HG03342 (cell line): Measurements from ENCODE around the gene TSHZ3.

Experiments
- ATAC-seq: cut with Tn5 transposase; IDR thresholded peaks from one replicate; pipeline ENCODE4 v1.9.1; 2021; ENCODE audit warnings: mild to moderate bottlenecking, moderate library complexity; ENCODE audit not compliant: unreplicated experiment

The TSHZ3 gene, protein sequence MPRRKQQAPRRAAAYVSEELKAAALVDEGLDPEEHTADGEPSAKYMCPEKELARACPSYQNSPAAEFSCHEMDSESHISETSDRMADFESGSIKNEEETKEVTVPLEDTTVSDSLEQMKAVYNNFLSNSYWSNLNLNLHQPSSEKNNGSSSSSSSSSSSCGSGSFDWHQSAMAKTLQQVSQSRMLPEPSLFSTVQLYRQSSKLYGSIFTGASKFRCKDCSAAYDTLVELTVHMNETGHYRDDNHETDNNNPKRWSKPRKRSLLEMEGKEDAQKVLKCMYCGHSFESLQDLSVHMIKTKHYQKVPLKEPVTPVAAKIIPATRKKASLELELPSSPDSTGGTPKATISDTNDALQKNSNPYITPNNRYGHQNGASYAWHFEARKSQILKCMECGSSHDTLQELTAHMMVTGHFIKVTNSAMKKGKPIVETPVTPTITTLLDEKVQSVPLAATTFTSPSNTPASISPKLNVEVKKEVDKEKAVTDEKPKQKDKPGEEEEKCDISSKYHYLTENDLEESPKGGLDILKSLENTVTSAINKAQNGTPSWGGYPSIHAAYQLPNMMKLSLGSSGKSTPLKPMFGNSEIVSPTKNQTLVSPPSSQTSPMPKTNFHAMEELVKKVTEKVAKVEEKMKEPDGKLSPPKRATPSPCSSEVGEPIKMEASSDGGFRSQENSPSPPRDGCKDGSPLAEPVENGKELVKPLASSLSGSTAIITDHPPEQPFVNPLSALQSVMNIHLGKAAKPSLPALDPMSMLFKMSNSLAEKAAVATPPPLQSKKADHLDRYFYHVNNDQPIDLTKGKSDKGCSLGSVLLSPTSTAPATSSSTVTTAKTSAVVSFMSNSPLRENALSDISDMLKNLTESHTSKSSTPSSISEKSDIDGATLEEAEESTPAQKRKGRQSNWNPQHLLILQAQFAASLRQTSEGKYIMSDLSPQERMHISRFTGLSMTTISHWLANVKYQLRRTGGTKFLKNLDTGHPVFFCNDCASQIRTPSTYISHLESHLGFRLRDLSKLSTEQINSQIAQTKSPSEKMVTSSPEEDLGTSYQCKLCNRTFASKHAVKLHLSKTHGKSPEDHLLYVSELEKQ

DNA sequence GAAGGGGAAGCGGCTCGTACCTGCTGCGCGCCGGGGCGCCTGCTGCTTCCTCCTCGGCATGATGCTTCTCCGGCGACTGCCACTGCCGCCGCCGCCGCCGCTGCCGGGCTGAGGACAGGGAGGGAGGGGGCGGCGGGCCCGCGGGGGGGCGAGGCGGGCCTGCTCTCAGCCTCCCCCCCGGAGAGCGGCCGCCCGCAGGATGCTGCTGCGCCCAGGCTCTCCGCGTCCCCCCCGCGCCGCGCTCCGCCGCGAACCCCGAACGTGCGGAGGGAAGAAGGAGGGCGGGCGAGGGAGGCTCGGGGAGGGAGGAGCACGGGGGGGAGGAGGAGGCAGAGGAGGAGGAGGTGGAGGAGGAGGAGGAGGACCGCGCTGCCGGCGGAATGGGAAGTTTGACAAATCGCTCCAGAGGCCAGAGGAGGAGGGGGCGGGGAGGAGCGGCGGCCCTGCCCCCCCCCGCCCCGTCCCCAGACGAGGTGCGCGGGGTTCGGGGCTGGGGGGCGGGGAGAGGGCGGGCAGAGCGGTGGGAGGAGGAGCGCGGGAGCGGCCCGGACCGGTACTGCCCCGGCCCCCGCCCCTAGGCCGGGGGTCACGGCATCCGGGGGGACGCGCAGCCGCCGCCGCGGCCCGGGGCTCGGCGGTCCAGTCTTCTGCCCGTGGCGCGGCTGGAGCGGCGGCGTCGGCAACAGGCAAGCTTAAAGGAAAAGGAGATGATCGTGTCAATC is at the start of gene TSHZ3:
Gene TSHZ3, minus strand, starts transcription at position 277 of the 722 bp plus-strand sequence. Its CDS starts 217 bp downstream, at position 60.
- ATAC-seq, result no peak

DNA sequence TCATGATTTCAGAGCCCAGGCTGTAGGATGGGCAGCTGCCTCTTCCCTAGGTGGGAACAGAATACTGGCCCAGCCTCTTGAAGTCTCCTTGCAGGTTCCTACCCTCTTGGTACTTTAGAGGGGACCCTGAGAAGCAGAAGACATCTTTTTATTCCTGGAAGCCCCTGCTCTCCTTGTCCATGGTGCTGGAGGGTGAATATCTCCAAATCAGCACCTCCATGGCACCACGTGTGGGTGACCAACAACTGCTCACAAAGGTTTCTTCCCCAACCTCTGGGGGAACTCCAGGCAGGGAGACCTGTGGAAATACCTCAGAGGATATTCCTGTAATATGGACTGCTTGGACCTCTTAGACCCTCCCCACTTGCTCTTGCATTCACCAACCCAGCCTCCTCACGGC is 48.1 kb upstream of the TSHZ3 start:
- ATAC-seq, result no peak

DNA sequence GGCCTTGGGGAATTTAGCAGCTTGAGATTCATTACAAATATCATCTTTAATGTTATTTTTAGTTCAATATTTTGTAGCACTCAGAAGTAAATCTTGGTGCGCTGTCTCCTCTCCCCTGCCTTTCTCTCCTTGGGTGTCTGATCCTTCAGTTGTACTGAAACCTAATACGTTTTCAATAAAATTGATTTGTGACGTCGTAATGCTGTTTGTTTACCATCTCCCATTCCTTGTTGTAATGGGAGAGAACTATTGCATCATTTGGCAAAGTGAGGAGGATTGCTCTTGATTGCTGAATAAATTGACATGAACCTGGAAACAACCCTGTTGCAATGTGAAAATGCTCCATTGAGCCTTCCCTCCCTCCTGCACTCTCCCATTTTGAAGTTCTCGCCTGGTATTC is 43.2 kb upstream of the TSHZ3 start:
- no peak for ATAC-seq

DNA sequence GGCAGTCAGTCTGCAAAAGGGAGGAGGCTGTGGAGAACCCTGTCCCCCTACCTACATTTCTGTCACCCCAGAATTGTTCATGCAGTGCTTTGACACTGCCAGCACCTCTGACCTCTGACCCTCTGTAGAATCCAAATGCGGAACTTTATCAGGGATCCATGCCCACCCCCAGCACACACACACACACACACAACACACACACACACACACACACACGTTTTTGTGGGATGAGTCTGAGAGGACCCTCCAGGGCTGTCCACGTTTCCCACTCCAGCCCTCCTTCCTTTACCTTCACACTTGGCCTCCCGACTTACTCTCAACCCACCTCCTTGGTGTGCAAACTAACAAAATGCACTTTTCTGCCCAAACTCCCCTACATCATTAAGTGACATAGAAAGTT is 42.3 kb upstream of the TSHZ3 start:
- no peak for ATAC-seq

DNA sequence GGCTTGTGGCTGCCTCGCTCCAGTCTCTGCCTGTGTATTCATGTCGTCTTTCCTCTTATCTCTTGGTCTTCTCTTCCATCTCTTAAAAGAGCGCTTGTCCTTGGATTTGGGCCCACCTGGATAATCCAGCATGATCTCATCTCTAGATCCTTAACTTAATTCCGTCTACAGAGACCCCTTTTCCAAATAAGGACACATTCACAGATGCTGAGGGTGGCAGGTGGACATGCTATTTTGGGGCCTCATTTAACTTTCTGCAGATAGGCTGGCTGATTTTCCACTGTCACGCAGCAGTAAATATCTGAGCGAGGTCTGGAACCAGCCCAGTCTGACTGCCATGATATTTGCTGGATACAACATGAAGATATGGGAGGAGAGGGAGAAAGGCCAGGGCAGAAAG is 41.5 kb upstream of the TSHZ3 start:
- no peak for ATAC-seq

DNA sequence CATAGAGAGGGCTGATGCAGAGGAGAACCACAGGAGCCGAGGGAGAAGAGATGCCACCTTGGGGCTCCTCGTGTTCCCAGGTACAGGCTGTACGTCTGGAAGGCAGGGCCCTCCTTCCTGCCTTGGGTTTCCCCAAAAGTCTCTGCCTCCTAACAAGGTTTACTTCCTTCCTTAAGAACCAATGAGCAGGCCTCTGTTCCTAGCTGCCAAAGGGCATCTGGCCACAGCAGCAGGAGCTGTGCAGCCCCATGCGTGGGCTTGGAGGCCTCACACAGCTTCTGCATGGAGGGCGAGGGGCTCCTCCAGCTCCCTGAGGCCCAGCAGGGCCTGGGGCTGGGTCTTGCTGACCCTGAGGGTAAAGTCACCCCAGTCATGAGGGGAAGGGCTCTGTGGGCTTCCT is 40.6 kb upstream of the TSHZ3 start:
- no peak for ATAC-seq

DNA sequence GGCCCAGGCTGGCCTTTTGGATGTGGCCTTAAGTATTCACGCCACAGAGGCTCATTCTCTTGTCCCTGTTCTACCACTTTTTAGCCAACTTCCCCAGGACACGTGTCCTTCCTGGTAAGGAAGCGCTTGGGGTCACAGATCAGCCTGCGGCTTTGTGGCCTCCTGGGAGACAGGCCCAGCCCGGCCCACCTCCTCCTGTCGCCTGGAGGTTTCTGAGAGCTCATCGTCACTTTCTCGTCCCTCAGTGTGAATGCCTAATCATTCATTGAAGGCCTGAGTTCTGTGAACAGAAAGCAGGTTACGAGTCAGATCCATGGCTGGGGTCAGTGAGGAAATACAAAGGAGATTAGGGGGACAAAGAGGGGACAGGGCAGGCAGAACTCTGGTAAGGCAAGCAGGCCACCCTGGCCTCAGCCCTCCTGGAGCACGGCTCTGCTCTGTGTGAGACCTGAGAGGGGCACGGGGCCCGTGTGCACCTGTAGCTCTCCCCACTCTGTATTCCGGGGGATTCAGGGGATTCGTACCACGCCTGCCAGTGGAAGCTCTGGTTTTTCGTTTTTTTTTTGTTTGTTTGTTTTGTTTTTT is 38.6 kb upstream of the TSHZ3 start:
- no peak for ATAC-seq

DNA sequence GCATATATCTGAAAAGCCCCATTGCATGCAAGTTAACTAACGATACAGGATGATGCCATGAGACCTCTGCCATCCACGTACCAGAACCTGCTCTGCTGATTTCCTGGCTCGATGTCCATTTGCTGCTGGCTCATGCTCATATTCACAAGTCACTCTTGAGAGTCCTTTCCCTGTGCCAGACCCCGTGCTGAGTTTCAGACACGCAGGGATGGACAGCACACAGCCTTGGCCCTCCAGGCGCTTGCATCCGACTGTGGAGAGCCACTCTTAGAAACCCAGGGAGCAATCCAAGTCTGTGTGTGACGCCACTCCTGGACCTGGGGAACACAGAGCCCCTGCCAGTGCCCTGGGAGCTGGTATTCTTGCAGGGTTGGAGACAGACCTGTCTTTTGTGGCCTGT is 37.6 kb upstream of the TSHZ3 start:
- no peak for ATAC-seq

DNA sequence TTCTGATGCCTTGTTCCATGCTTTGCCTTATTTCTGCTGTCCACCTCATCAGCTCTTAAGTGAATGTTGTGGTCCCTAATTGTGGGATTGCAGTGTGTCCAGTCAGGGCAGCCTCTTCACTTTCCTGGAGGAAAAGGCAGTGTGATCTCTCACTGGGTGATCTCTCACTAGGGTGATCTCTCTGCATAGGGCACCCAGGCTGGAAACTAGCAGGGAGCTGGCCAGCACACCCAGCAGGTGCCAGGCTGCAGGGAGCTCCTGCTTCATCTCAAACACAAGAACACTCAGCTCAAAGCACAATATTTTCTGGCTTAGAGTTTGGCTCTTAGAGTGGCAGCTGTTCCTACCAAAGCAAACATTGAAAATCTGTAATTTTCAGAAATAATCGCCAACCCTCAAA is 36.5 kb upstream of the TSHZ3 start:
- ATAC-seq, result no peak

DNA sequence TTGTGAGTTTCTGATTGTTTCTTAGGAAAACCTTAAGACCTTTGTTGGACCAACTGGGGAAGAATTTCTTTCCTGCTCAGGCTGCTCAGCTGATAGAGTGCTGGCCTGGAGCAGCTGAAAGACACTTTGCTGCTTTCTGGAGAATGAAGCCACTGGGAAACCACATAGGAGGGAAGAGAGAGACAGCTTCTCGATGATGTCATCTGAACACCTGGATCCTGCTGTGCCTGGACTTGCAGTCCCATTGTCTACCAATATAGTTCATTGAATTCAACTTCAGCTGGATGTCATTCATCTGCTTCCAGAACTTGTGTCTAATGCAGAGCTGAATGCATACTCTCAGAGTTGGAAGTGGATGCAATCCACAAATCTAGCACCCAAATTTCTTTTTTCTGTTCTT is 34.3 kb upstream of the TSHZ3 start:
- ATAC-seq, result no peak

DNA sequence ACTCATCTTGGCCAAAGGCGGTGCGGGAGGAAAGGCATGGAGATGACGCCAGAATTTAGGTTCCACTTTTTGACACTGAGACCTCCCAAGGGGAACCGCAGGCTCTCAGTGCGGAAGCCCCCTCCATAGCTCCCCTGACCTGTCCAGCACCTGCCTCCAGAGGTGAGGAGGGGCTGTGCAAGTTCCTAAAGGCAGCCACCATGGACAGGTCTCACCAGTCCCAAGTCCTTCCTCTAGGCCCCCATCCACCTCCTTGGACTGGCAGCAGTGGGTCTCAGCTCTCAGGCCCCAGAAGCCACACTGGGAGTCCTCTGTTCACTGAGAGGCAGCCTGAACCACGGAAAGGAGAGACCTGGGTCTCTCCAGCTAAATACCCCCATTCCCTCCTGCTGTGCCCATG is 31.6 kb upstream of the TSHZ3 start:
- ATAC-seq, result no peak

DNA sequence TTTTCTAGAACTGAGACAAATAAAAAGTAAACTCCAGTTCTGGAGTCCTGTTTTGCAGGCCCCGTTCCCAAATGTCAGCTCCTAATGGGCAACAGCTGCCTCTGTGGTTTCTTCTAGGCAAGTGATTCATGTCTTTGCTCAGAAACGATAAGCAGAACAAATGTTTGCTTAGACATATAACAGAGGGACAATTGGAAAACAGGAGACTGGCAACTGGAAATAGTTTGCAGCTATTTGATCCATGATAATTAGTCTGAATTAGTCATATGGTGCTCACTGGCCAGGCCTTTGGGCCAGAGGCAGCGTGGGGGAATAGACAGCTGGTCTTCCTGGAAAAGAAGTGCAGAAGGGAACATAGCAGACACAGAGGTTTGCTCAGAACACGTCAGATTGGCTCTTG is 29.2 kb upstream of the TSHZ3 start:
- ATAC-seq, result no peak

DNA sequence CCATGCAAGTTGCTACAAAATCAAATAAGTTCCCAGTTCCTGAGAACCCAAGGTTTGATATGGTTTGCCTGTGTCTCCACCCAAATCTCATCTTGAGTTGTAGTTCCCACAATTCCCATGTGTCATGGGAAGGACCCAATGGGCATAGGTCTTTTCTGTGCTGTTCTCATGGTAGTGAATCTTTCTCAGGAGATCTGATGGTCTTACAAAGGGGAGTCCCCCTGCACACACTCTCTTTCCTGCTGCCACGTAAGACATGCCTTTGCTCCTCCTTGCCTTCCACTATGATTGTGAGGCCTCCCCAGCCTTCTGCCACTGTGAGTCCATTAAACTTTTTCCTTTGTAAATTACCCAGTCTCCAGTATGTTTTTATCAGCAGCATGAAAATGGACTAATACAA is 28.5 kb upstream of the TSHZ3 start:
- ATAC-seq, result no peak

DNA sequence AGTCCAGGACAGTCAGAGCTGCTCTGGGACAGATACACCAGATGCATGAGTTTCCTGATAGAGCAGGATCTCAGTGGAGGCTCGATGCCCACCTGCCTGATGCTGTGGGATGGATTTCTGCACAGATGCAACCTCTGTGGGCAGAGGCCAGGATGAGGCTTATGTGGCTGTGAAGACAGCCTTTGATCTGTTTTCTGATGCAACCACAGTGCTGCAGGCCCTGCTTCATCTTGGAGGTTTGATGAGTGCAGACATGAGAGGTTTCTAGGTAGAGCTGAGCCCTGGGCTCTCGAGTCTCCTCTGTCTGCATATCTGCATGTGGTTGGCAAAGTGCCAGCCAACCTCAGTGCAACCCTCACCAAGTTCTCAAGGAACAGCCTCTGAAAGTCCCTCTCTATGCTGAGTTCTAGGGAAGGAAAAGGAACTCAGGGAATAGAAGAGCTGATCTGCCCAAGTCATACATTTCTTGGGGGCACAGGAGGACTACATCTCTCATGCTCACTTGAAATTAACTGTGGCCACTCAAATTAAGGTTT is 23.1 kb upstream of the TSHZ3 start:
- ATAC-seq, result no peak

DNA sequence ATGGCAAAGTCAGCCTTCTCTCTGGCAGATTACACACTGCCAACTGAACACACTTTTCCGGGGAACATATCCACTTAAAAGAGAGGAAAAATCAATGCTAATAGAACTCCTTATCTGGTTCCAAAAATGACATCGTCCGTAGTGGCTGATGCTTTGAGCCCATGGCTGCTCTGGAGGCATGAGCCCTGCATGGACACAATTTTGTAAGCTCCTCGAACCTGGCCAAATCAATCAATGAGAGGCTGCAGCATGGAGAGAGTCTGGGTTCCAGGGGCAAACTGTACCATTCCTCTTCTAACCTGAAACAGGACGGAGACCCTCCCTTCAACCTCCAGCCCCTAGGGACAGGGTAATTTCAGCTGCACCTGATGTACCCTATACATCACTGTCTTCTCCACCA is 21.0 kb upstream of the TSHZ3 start:
- no peak for ATAC-seq

DNA sequence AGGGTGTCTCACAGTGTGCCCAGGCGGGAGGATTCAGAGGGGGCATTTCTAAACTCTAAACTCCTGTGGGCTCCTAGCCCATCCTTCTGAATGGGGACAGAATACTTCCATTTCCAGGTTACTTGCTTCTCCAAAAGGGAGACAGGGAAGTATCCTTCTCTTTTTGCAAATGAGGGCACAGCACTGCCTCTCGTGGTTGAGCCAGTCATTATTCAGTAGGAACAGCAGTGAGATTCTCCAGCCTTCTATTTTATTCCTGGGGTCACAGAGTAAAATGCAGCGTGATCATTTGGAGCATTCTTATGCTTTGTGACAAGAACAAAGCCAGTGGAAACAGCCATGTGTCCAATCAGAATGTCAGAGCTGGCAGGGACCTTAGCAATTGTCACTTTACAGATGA is 15.7 kb upstream of the TSHZ3 start:
- ATAC-seq, result no peak

DNA sequence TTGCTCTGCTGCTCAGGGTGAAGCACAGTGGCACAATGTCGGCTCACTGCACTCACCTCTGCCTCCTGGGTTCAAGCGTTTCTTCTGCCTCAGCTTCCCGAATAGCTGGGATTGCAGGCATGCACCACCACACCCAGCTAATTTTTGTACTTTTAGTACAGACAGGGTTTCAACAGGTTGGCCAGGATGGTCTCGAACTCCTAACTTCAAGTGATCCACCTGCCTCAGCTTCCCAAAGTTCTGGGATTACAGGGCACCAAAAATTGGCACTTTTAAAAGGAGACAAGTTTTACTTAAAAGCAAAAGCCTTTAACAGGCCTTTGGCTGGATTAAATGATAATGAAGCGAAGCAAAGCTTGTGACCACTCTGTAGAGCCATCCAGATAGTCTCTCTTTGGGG is 12.5 kb upstream of the TSHZ3 start:
- no peak for ATAC-seq

DNA sequence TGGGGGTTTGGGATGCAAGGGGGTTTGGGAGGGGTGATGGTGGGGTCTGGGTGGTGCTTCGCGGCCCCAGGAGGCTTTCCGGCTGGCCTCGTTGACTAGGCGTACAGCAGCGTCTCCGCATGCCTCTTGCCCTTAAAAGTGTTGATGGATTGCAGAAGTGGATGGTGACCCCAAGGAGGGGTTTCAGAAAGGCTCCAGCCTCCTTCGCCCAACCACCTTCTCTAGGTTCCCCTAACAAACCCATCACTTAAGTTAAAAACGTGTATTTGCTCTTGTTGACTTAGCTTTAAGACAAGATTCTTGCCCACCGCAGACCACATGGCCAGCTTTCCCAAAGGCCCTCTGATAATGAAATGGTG is 8.1 kb upstream of the TSHZ3 start:
- ATAC-seq, result no peak

DNA sequence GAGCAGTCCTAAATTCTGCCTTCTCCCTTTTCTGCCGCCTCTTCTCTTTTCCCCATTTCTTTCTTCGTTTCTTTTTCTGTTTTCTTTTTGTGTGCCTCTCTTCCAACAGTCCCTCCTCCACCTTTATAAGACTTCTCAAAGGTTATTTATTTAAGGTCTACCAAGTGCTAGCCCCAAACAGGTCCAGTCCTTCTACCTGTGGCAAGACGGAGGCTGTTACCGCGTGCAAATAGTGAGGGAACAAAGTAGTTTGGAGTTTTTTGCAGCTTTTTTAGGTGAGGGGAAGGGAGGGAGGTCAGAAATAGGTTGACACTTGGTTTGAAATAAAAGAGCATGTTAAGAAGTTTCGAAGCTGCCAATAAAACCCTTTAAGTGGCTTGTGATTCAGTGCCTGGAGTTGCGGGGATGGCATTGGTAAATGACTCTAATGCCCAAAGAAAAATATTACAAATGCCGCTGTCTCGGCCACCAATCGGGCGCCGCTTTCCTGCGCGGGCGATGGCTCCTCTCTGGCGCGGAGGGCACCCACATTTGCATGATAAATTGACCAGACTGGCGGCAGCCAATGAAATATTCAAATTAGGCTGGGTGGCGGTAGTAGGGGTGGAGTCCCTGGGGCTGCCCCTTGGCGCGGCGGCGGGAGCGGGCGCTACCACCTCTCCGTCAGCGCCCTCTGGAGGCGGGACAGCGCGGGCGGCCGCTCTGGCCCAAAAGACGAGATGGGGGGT is 7.5 kb upstream of the TSHZ3 start:
- no peak for ATAC-seq
